ENCODE data around the gene NBEA.

The NBEA gene

GRCh38 chr13:35139591-35139990 lies 197.5 kb downstream of the NBEA start:
- no peak for DNase-seq (ENCODE audit: low read depth in 1 of 2, low spot score in 1 of 2)
- no peak for TF ChIP-seq JUND (IDR thresholded peaks at IDR 0.05; ENCODE audit: low read depth)

GRCh38 chr13:35140321-35140720 lies 198.3 kb downstream of the NBEA start:
- DNase-seq (ENCODE audit: low read depth in 1 of 2, low spot score in 1 of 2) = no peak
- in situ Hi-C loops (cut with HindIII; ENCODE audit: low pct_unique_long_range_greater_than_20kb, low sequenced_read_pairs) = no loop called here
- no peak for TF ChIP-seq JUND (IDR thresholded peaks at IDR 0.05; ENCODE audit: low read depth)

More at GRCh38 chr13:35139591-35139990, 197.5 kb downstream of the NBEA start:
- in situ Hi-C loops (cut with HindIII; ENCODE audit: low pct_unique_long_range_greater_than_20kb, low sequenced_read_pairs) = no loop called here

- no peak for DNase-seq (ENCODE audit: low read depth in 1 of 2, low spot score in 1 of 2)
Measured at GRCh38 chr13:35140831-35141230, 198.8 kb downstream of the NBEA start.

GRCh38 chr13:35143123-35143522 lies 201.1 kb downstream of the NBEA start:
- no peak for DNase-seq (ENCODE audit: low read depth in 1 of 2, low spot score in 1 of 2)
- TF ChIP-seq JUND (IDR thresholded peaks at IDR 0.05; ENCODE audit: low read depth) = no peak
- in situ Hi-C loops (cut with HindIII; ENCODE audit: low pct_unique_long_range_greater_than_20kb, low sequenced_read_pairs) = no loop called here

More at GRCh38 chr13:35140831-35141230, 198.8 kb downstream of the NBEA start:
- in situ Hi-C loops (cut with HindIII; ENCODE audit: low pct_unique_long_range_greater_than_20kb, low sequenced_read_pairs) = no loop called here
- TF ChIP-seq JUND (IDR thresholded peaks at IDR 0.05; ENCODE audit: low read depth) = no peak

DNA sequence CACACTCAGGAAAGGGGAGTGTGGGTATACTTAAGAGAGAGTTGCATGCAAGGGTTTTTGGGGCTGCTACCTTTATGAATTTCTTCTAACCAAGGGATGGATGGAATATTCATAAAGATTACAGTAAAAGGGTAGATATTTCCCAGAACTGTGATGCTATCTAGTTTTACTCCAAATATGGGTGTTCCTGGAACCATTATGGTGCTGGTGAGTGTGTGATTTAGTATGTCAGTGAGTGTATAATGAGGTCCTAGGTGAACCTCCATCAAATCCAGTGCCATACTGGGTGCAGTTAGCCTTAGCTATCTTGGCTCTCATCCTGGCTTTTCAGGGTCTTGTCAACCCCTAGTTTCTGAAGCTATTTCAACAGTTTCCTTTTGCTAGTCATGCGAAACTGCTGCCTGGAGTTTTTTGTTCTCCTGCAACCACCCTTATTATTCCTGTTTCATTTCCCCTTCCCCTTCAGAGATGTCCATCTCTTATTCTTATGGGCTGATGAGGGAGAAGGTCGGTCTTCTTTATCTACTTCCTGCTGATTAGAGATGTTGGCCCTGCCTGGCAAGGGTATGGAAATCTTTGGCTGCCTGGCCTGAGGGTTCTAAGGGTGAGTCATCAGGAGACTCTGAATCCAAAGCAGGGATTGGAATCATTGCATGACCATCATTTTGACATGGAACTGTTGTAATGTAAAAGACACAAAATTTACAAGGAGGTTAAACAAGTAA lies 202.3 kb downstream of the NBEA start:
- DNase-seq (ENCODE audit: low read depth in 1 of 2, low spot score in 1 of 2) = no peak

GRCh38 chr13:35146686-35147085 lies 204.6 kb downstream of the NBEA start:
- in situ Hi-C loops (cut with HindIII; ENCODE audit: low pct_unique_long_range_greater_than_20kb, low sequenced_read_pairs) = no loop called here
- no peak for TF ChIP-seq JUND (IDR thresholded peaks at IDR 0.05; ENCODE audit: low read depth)
- DNase-seq (ENCODE audit: low read depth in 1 of 2, low spot score in 1 of 2) = no peak

More for the DNA sequence above, 202.3 kb downstream of the NBEA start:
- in situ Hi-C loops (cut with HindIII; ENCODE audit: low pct_unique_long_range_greater_than_20kb, low sequenced_read_pairs) = no loop called here
- TF ChIP-seq JUND (IDR thresholded peaks at IDR 0.05; ENCODE audit: low read depth) = no peak

DNA sequence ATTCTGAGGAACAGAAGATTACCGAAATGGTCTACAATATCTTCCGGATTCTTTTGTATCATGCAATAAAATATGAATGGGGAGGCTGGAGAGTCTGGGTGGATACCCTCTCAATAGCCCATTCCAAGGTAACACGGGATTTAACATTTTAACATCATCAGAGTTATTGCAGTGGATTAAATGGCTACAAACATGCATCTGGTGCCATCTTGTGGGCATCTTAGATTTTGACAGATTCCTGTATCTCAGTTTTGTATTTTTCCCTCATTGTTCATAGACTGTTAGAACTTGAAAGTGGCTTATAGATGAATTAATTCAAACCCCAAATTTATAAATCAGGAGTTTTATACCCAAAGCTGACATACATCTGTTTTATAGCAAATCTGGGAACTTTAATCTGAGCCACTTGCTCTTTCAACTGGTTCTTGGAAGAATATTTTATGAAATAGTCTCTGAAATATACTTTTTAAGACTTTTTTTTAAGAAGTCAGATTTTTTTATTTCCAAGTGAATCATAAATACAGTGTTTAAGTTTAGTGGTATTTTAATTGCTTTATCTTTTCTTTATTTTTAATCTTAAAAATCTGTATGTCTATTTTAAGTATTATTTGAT lies 215.2 kb downstream of the NBEA start:
- in situ Hi-C loops (cut with HindIII; ENCODE audit: low pct_unique_long_range_greater_than_20kb, low sequenced_read_pairs) = no loop called here
- no peak for TF ChIP-seq JUND (IDR thresholded peaks at IDR 0.05; ENCODE audit: low read depth)
- DNase-seq (ENCODE audit: low read depth in 1 of 2, low spot score in 1 of 2) = peak; percentile 4 to 71

- in situ Hi-C loops (cut with HindIII; ENCODE audit: low pct_unique_long_range_greater_than_20kb, low sequenced_read_pairs) = no loop called here
- no peak for DNase-seq (ENCODE audit: low read depth in 1 of 2, low spot score in 1 of 2)
- no peak for TF ChIP-seq JUND (IDR thresholded peaks at IDR 0.05; ENCODE audit: low read depth)
Measured at GRCh38 chr13:35159041-35159440, 217.0 kb downstream of the NBEA start.

GRCh38 chr13:35160896-35161295 lies 218.8 kb downstream of the NBEA start:
- in situ Hi-C loops (cut with HindIII; ENCODE audit: low pct_unique_long_range_greater_than_20kb, low sequenced_read_pairs) = no loop called here
- TF ChIP-seq JUND (IDR thresholded peaks at IDR 0.05; ENCODE audit: low read depth) = no peak
- DNase-seq (ENCODE audit: low read depth in 1 of 2, low spot score in 1 of 2) = no peak

- TF ChIP-seq JUND (IDR thresholded peaks at IDR 0.05; ENCODE audit: low read depth) = no peak
- no peak for DNase-seq (ENCODE audit: low read depth in 1 of 2, low spot score in 1 of 2)
- in situ Hi-C loops (cut with HindIII; ENCODE audit: low pct_unique_long_range_greater_than_20kb, low sequenced_read_pairs) = no loop called here
Measured at GRCh38 chr13:35162420-35162819, 220.3 kb downstream of the NBEA start.

DNA sequence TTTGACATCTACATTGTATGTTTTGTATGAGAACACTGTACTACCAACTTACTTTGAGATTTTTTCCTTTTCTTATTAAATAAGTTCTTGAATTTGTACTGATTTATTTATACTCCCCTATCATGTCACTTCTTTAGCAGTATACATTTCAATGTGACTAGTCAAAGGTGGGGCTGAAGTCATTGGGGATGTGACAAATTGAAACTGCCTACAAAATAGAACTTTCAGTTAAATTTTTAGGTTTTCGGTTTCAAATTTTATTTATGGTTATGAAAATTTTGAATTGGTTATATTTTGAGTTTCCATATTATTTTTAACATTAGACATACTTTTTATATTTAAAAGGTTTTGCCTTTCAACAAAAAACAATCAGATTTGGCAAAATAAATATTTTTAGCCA lies 221.6 kb downstream of the NBEA start:
- no peak for DNase-seq (ENCODE audit: low read depth in 1 of 2, low spot score in 1 of 2)
- TF ChIP-seq JUND (IDR thresholded peaks at IDR 0.05; ENCODE audit: low read depth) = no peak

DNA sequence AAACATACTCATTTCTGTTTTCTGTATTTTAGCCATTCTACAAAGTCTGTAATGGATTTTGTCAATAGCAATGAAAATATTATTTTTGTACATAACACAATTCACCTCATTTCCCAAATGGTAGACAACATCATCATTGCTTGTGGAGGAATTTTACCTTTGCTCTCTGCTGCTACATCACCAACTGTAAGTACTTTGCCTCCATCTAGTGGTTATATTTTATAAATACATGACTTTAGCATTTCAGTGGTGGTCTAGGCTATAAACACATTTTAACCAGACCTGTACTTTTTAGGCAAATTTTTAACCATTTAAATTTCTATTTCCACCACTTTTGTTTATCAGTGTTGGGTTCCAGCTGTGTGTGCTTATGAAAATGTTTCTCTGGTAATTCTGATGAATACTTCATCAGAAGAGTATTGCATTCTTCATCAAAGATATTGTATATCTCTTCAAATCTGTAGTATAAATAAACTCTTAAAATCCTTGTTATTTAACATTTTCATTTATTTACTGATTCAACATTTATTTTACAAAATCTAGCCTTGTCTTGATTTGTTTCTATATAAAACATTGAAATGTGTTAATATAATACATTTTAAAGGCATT lies 222.4 kb downstream of the NBEA start:
- in situ Hi-C loops (cut with HindIII; ENCODE audit: low pct_unique_long_range_greater_than_20kb, low sequenced_read_pairs) = no loop called here
- peak in 1 of 2 experiments; percentile 40 for DNase-seq (ENCODE audit: low read depth in 1 of 2, low spot score in 1 of 2)
- TF ChIP-seq JUND (IDR thresholded peaks at IDR 0.05; ENCODE audit: low read depth) = no peak

More for the DNA sequence above, 221.6 kb downstream of the NBEA start:
- in situ Hi-C loops (cut with HindIII; ENCODE audit: low pct_unique_long_range_greater_than_20kb, low sequenced_read_pairs) = no loop called here

DNA sequence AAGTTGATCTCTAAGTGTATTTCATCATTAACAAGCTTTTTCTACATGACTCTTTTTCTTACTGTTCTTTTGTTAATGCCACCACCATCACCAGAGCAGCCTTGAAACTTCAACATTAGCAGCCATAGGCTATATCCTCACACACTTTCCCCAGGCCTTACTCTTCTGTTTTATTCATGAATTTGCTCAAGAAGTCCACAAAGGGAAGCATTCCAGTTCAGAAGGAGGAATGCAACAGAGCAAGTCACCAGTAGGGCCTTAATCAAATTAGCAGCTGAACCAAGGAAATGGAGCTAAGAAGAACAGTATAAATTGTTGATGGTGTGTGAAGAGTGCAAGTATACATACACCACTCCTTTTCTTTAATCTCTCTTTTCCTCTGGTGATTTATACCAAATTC lies 223.1 kb downstream of the NBEA start:
- in situ Hi-C loops (cut with HindIII; ENCODE audit: low pct_unique_long_range_greater_than_20kb, low sequenced_read_pairs) = no loop called here
- TF ChIP-seq JUND (IDR thresholded peaks at IDR 0.05; ENCODE audit: low read depth) = no peak
- no peak for DNase-seq (ENCODE audit: low read depth in 1 of 2, low spot score in 1 of 2)
